ENCODE measurements around the gene ADAMTS1.

ADAMTS1 gene

DNA sequence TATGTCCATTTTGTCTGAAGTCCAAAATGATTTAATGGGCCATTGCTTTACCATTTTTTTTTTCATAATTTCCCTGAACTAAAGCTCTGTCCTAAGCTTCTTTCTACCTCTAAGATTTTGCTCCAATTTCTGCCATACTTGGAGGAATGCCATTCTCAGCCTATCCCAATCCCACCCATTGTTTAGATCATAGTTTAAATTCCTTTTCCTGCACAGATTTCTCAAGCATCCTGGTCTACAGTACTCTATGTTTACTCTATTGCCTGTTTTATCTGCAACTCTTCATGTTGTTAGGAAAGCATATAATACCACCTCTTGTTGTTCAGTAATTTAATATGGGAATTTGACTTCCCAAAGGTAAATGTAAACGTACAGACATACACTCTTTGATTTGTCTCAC is 30.8 kb downstream of the ADAMTS1 start:
- no peak for DNase-seq

DNA sequence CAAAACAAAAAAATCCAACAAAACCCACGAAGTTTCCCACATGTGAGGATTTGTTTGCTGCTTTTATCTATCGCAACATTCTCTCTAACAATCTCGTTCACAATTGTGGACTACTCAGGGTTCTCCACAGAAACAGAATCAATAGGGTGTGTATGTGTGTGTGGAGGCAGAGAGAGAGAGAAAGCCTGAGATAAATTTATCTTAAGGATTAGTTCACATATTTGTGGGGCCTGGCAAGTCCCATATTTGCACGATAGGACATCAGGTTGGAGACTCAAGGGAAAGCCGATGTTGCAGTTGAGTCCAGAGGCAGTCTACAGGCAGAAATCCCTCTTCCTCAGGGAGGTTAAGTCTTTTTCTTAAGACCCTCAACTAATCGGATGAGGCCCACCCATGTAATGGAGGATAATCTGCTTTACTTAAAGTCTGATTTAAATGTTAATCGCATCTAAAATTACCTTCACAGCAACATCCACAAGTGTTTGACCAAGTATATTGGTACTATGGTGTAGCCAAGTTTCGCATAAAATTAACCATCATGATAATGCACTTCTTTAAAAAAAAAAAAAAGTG is 31.7 kb downstream of the ADAMTS1 start:
- DNase-seq = no peak

DNA sequence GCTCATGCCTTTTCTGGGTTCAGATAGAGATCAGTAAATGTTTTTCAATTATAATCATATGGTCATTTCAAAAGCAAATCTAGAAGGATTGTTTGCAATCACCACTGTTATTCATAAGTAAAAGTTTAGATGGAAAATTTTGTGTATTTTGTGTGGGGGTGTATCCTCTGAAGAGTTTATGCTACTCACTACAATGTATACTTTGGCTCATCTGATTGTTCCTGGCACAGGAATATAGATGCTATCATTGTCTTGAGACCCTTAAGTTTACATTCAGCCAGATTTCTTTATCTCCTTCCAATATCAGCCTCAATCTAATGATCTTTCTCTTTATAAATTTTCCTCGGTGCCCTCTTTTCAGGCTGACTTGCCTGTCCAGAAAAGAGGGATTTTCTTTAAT is 33.0 kb downstream of the ADAMTS1 start:
- no peak for DNase-seq

DNA sequence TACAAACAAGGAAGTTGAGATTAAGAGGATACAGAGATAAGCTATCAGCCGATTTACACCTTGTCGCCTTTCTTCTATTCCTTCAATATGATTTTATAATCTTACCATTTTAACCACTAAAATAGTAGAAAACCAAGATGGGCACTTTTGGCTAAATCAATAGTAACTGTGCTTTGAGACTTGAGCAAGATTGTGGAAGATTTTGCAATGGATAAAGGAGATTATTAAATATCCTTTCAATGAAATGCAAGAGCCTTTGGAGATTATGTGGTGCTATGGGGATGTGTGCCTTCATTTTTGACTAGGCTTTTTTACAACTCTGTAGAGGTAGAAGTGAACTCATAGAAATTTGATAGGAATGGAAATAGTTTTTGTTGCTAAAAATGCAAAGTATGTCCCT is 33.7 kb downstream of the ADAMTS1 start:
- no peak for DNase-seq

DNA sequence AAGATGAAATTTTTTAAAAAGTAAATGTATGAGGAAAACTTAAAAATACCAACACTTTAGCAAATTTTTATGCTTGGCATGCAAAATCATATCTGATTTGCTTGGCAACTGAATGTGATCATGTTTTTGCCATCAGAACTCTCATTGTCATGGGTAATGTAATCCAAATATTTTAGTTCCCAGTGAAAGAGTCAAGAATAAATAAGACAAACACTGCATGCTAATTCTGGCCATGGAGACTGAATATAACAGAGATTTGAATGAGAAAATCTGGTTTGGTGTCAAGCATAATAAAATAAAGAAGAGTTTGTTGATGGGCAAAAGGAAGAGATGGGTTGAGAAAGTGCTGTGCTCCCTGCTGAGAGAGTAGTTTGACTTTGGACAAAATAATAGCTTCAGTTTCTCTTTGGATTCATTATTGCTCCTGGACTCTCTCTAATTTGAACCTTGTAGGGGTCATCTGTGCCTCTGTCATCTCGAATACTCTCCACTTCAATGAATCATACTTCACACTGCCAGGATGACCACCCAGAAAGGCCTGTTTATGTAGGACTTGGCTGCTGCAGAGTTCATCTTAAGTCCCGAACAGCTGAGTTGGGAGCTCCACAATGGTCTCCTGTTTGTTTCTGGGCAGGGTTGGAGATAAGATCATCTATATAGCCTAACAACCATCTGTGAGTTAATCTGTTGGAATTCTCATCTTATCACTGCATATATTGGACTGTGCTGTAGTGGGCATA is 34.4 kb downstream of the ADAMTS1 start:
- peak in 1 of 56 donors; percentile 13 for DNase-seq

DNA sequence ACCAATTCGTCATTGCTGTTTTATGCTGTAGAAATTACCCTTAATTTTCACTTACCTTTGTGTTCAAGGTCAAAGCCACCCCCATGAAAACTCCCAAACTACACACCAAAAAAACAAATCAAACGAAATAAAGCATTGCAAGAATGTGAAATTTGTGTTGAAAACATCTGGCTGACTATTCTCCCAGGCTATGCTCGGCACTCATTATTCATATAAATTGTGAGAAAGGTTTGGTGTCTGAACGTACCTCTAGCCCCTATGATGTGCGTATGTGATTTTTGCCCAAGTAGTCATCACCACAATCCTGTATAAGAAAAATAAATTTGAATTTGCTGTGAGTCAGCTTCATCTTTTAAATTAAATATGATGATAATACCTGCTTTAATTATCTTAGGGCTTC is 34.9 kb downstream of the ADAMTS1 start:
- DNase-seq = no peak

DNA sequence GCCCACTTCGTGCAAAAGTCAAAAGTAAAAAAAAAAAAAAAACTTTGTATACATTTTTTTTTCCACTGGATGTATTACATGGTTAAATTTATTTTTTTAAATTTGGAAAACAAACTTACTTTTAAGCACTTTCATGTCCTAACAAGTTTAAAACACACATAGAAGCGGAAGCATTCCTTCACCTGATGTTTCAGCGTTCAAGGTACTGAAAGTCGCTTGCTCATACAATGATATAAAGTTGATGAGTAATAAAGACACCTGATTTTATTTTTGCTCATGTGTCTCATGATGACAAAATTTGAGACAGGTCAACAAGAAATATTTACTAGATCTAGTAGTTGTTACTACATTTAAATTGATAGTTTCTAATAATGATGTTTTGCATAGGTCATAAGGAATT is 35.5 kb downstream of the ADAMTS1 start:
- no peak for DNase-seq

DNA sequence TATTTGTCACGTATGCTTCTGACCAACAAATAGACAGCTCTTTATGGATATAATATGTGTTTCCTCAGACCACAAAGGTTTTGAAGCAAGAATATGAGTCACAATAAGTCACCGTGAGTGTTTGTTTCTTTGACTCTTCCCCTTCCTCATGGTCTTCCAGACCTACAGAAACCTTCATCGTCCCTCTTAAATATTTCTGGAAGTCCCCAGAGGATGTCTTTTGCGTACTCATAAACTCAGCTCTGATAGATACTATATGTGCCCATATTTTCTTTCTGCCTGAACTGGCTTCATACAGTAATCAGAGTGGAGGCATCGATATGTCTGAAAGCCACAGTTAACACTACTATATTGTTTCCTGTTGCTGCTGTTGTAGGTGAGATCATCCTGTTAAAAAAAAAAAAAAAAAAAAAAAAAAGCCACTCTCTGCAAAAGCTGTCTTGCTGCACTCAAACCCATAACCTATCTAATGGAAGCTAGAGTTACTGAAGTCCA is 38.4 kb downstream of the ADAMTS1 start:
- no peak for DNase-seq

DNA sequence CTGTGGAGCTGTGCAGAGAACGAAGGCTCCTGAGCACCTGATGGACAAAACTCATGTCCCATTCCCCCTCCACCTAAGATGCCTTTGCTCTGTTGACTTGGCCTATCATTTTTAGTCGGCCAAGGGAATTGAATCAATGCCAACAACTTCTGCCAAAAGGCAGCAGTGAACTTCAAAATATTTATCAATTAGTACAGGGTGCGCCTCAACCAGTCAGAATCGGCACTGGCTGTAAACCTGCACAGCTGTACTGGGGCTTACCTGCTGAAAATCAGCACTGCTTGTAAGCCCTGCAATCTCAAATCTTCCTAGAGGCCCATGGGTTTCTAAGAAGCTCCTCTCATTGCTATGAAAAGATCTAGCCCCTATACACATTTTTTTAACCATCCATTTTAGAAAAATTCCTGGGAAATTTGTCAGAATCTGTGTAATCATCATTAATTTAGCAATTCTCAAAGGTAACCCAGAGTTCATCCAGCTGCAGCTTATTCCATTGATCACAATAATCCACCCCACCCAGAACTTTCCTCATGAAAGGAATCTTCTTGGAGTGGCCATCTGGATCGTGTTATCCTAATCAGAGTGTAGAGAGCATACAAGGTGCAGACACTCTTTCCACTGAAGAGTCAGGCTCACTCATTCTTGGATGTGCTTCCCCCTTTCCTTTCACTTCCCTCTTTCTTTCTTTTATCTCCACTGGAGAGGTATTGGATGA is 40.2 kb downstream of the ADAMTS1 start:
- no peak for DNase-seq

DNA sequence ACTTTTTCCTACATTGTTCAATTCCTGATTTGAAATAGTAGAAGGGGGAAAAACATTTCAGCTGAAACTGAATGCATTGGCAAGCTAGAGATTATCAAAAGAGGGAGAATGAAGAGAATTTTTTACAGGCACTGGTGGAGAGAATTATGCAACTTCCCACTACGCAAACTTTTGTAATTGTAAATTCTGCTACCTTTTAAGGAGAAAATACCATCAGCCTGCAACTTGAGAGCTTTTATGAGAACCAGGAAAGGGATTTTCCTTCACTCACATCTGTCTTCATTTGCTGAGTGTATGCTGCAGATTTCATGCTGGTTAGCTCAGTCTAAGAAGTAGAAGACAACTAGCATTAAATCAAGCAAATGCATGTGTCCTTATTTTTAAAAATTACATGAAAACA is 43.7 kb downstream of the ADAMTS1 start:
- no peak for DNase-seq

DNA sequence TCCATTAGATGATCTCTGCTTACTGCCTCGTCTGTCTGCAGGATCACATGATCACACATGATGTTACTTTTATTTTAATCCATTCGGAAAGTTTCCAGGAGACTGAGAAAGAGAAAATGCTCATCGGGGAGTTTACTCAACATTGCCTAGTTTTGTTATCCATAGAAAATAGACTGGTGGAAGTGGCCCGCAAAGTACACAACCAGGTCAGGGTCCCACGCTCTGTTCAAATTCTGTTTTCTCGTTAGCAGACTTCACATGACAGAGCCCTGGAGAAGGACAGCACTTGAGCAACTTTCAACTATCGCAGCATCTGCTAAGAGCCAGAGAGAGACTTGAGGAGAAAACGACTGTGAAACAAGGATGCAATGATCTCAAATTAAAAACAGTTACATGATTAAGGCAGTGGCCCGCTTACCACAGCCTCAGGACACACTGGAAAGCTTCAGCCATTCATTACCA is 44.2 kb downstream of the ADAMTS1 start:
- DNase-seq = peak in 1 of 56 donors; percentile 12

DNA sequence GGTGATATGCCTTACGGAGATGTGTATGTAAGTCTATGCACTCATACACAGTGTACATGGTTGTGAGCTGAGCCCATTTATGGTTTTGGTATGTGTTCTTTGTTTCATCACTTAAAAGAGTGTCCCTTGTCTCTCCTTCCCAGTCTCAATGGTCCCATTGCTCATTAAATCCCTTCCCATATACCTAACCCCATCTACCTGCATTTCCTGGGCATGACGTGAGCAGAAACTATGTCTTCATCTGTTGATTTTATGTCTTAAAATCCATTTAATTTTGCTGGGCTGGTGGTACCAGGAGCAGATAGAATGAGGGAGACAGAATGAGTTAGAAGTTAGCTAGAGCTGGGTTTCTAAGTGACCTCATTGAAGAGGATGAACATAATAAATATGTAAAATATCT is 44.8 kb downstream of the ADAMTS1 start:
- DNase-seq = no peak

DNA sequence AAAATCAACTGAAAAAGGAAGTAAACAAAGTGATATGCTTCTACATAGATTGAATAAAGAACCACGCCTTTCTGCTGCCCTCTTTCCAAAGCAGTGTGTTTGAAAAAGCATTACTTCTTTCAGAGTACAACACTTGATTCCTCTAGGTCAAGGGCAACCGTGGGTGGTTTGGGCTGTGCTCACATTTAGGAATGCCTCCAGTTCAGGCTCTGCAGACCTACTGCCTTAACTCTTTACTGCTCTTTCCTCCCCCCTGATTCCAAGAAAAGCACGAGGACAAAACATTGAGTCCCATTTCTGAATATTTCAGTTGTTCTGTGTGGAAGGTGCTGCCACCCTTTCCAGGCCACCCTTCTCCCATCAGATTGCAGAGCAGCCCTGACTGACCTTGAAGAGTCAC is 45.2 kb downstream of the ADAMTS1 start:
- DNase-seq = no peak

DNA sequence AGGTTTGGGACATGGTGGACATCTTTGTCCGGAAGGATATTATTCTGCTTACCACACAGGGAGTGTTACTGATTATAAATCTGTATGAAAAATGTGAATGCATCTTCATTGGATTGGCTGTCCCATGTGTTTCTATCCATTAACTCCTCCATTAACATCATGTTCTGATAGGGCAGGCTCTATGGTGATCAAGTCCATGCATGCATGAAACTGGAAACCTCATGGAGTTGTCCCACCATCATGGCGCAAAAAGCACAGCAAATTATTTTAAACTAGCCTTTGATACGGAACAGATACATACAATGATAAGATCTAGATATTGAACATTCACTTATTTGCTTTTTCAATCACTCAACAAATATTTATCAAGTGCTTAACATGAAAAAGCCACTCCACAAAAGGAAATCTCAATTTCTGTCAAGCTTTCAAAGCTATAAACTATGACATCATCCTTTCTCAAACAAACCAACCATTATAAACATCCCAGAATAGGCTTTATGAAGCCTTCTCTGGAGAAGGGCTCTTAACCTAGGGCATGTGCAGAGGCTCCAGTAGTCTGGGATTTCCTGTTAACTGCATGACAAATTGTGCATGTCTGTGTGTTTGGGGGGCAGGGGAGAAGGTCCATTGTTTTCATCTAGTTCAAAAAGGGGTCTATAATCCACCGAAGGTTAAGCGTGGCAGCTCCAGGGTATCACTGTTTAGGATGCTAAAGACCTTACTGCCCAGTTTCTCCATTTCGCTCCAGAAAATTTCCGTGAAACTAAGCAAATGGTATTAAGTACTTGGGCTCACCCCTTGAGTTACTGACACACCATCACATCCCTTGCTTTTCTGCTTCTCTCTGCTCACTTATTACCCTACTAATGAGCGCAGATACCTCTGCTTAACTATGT is 46.1 kb downstream of the ADAMTS1 start:
- DNase-seq = no peak

DNA sequence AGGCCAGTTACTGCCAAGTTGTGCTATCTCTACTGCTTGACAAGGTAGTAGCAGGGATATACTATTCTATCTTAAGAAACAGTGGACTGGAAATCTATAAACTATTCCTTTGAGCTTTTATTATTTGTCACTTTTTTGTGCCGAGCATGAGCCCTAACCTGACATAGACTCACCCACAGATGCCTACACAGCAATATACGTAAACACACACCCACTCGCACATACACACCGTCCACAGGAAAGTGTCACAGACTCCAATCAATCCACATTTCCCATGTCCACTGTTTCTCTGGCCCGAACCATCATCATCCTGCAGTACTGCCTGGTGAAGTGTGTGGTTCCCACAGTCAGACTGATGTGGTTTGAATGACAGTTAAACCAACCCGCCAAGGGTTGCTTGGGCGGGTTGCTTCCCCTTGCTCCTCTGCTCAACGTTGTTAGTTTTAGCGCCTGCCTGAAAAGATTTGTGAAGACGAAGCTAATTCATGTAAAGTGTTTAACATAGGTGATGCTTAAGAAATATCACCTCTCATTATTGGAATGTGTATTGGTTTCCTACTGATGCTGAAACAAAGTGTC is 47.2 kb downstream of the ADAMTS1 start:
- no peak for DNase-seq

DNA sequence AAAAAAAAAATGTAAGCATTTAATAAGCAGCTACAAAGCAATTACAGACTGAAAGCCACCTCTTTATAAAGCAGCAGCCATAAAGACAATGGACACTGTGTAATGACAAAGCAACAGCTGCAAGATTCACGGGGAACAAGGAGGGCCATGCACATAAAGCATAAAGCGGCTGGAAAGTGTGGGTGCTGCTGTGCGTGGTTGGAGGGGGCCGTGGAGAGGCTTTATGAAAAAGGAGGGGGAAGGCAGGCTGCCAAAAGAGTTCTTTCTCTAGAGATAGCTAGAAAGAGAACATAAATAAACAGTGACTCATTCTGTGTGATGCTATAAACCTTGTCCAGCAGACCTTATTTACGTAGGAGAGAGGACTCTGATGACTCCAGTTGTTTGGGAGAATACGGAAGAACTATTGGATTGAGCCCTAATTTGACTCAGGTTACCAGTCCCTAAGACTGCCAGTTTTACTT is 49.3 kb downstream of the ADAMTS1 start:
- peak in 51 of 56 donors; percentile 1 to 86 (median 40) for DNase-seq

DNA sequence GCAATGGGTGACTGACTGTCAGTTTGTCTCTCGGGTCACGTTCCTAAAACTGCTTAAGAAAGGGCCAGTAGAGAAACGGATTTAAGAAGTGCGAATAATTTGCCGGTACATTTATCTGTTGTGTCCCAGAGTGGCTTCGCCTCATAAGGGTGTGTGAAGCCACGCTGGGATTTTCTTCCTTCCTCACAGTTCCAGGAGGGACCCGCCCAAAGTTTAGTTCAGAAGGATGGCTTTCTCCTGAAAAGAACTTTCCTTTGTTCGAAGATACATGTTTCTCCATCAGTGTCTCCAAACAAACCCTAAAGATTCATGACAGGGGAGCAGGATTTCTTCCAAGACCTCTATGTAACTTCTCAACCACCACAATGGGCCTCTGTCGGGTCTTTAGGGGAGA is 49.8 kb downstream of the ADAMTS1 start:
- DNase-seq = peak in 1 of 56 donors; percentile 68

DNA sequence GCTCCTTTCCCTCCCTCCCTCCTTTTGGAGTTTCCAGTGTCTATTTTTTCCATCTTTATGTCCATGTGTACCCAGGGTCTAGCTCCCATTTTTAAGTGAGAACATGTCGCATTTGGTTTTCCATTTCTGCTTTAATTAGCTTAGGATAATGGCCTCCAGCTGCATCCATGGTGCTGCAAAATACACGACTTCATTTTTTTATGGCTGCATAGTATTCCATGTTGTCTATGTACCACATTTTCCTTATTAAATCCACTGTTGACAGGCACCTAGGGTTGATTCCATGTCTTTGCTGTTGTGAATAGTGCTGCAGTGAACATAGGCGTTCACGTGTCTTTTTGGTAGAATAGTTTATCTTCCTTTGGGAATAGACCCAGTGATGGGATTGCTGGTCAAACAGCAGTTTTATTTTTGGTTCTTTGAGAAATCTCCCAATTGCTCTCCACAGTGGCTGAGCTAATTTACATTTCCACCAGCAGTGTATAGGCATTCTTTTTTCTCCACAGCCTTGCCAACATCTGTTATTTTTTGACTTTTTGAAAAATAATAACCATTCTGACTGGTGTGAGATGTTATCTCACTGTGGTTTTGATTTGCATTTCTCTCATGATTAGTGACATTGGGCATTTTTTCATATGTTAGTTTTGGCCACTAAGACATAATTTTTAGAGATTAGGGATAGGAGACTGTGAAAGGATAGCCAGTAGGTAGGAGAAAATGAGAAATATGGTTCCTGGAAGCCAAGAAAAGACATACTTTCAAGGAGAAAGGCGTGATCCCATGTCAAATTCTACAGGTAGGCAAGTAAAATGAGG is 50.4 kb downstream of the ADAMTS1 start:
- DNase-seq = no peak

DNA sequence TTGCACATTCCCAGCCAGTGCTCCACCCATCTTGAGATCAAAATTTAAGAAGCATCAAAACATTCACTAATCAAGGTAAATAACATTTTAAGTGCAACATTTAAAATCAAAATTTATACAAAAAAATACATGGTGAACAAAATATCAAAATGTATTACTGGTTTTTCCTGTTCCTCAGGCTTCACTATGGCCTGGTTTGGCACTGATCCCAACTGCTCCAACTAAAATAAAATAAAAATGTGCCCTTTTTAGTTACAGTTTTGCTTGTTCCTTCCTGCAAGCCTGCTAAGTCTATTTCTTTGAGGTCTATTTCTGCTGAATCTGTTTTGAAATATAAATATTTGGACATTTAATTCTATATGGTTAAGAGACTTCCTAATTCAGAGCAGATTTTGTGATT is 54.9 kb downstream of the ADAMTS1 start:
- DNase-seq = no peak

DNA sequence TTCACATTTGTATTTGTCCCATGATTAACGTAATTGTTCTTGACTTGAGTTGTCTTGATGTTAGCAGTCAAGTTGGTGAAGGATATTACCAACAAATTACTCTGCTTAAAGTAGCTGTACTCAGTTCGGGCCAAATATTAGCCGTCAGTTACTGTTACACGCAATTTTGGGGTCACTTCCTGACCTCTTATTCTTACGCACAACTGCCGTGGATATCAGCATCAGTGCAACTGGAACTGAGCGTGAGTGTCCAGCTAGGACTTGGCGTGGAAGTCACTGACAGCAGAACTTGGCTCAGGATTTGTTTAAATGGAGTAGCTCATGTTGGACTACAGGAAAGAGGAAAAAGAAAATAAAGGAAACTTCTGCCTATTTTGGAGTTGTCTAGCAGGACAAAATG is 56.4 kb downstream of the ADAMTS1 start:
- no peak for DNase-seq
